ENCODE measurements around the gene EXOSC5. TPM values are rescaled to one million over a fixed set of nuclear protein-coding genes. Genes with fewer than 3 reads are reported as not detected.

EXOSC5 gene
- total and polyA plus RNA-seq, 2 of the 4 experiments (the other 2 are of a cell fraction): 19.0 to 25.2 TPM

DNA sequence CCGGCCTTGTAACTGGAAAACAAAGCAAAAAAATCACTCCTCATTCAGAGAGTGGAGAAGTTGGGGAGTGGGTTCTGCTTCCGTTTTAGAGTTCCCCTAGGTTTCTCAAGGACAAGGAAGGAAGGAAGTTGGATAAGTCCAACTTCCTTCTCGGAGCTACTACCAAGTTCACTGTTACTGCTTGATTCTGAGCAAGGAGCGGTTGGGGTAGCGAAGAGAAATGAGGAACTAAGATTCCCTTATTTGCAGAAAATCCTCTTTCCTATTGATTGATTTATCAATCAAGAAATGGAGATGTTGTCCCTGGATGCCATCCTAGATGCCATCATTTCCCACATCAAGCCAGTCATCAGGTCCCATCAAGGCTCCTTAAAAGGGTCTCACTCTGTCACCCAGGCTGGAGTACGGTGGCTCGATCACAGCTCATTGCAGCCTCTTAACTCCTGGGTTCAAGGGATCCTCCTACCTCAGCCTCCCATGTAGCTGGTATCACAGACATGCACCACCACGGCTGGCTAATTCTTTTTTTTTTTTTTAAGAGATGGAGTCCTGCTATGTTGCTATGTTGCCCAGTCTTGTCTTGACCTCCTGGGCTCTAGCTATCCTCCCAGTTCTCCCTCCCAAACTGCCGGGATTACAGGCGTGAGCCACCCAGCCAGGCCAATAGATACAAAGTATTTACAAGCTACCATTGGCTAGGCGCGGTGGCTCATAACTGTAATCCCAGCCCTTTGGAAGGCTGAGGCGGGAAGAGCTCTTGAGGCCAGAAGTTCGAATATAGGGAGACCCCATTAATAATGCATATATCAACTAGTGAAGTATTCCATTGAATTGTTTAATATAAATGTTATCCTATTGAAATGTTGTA is 32.4 kb downstream of the EXOSC5 start:
- Histone ChIP-seq H2AK5ac (ENCODE audit: low read depth, low read length) (peak overlapping the region; percentile 95), H3K4me3 (ENCODE audit: insufficient read depth, low read depth, low read length) (peak overlapping the region; percentile 58), H3K27ac (ENCODE audit: insufficient read depth, low read length) (peak overlapping the region; percentile 93), H2BK5ac (ENCODE audit: low read depth, low read length, poor library complexity, severe bottlenecking) (peak overlapping the region; percentile 88), H2AFZ (replicated peaks; ENCODE audit: low read length, poor library complexity) (peak overlapping the region; percentile 98), H3K9me3 (ENCODE audit: control insufficient read depth, insufficient read depth, low read length) (no peaks in the 10 kb centered on the region), H3K56ac (ENCODE audit: extremely low read depth, insufficient read depth, low read length) (peak overlapping the region; percentile 83), H3K9me1 (ENCODE audit: insufficient read depth, low read length) (peaks cover 13% of the 10 kb centered on the region), H2BK20ac (ENCODE audit: low read depth, low read length) (peak overlapping the region; percentile 75; the same call in 1 of the 2 replicates), H3K14ac (replicated peaks; ENCODE audit: low read depth, low read length) (peak overlapping the region; percentile 98), H4K91ac (ENCODE audit: insufficient read depth, low read depth, low read length) (peak overlapping the region; percentile 98), H3K27me3 (ENCODE audit: control insufficient read depth, insufficient read depth, low read length) (no peaks in the 10 kb centered on the region), H3K23ac (ENCODE audit: low read depth, low read length) (peak overlapping the region; percentile 88), H3K9ac (ENCODE audit: low read depth, low read length) (peak overlapping the region; percentile 84), H3K4me2 (ENCODE audit: low read depth, low read length) (peak overlapping the region; percentile 94), H3K4me1 (ENCODE audit: control insufficient read depth, insufficient read depth, low read length) (peaks cover 15% of the 10 kb centered on the region), H2AK9ac (replicated peaks; ENCODE audit: low read depth, low read length, poor library complexity) (peak overlapping the region; percentile 97), H2BK15ac (ENCODE audit: low read depth, low read length) (peak overlapping the region; percentile 86), H4K5ac (ENCODE audit: low read depth, low read length) (peak overlapping the region; percentile 97), H3K4ac (ENCODE audit: low read depth, low read length) (peak overlapping the region; percentile 97), H4K20me1 (ENCODE audit: insufficient read depth, low read length) (no peaks in the 10 kb centered on the region), H4K8ac (ENCODE audit: low read depth in 2 of 2, low read length in 2 of 2) (peak overlapping the region; percentile 97), H2BK120ac (ENCODE audit: low read depth, low read length) (peak overlapping the region; percentile 82), H3K18ac (ENCODE audit: low read depth, low read length) (peak overlapping the region; percentile 93), H3K79me1 (ENCODE audit: low read depth in 1 of 2, low read length in 2 of 2) (peaks cover 30 to 54% of the 10 kb centered on the region in 2 experiments), H3K36me3 (ENCODE audit: control insufficient read depth, insufficient read depth, low read length) (no peaks in the 10 kb centered on the region)
- ATAC-seq (ENCODE audit: low read depth): no peak
- no TSS peak for BruUV-seq (replicated peaks)
- in situ Hi-C loops (cut with MboI; ENCODE audit: low sequenced_read_pairs) (no loop called here), dilution Hi-C loops (cut with HindIII; ENCODE audit: low sequenced_read_pairs, unreplicated experiment) (no loop called here), intact Hi-C loops (cut with micrococcal nuclease) (no loop called here)
- POLR2A ChIA-PET (ENCODE audit: unreplicated experiment): interaction anchor here (0.6 to 1.3 kb wide), 2 partner anchors 12 to 759 kb away, joined by 4 to 5 read pairs; no protein-coding TSS in a partner anchor
- CTCF ChIA-PET: interaction anchor here (1.1 to 1.2 kb wide), 2 partner anchors 9 to 11 kb away, joined by 3 read pairs; partner anchors contain the start of gene TGFB1
- WGBS, 2 experiments (ENCODE audit: extremely low coverage in 2 of 2, insufficient read length in 1 of 2): no CpG with 5 or more reads among the region's 14 CpGs
- peak; percentile 15 for DNase-seq
- TF ChIP-seq RFX5 (IDR thresholded peaks at IDR 0.05; ENCODE audit: low read depth, low read length): no peak
- TF ChIP-seq FOS (IDR thresholded peaks at IDR 0.05; ENCODE audit: low read depth, low read length): no peak
- no peak for TF ChIP-seq SMC3 (IDR thresholded peaks at IDR 0.05; ENCODE audit: low read depth, low read length)
- TF ChIP-seq BHLHE40 (IDR thresholded peaks at IDR 0.05; ENCODE audit: low read depth, low read length): no peak
- TF ChIP-seq ELK1 (IDR thresholded peaks at IDR 0.05; ENCODE audit: borderline replicate concordance, low read depth, low read length): no peak
- no peak for TF ChIP-seq CHD1 (IDR thresholded peaks at IDR 0.05; ENCODE audit: low read depth, low read length)
- TF ChIP-seq MAFK (IDR thresholded peaks at IDR 0.05; ENCODE audit: low read depth, low read length): no peak
- TF ChIP-seq USF2 (IDR thresholded peaks at IDR 0.05; ENCODE audit: low read depth, low read length): no peak
- TF ChIP-seq MXI1 (IDR thresholded peaks at IDR 0.05; ENCODE audit: borderline replicate concordance, low read depth, low read length): no peak
- TF ChIP-seq RCOR1 (IDR thresholded peaks at IDR 0.05; ENCODE audit: insufficient replicate concordance, low read length): no peak
- TF ChIP-seq CTCF (conservative IDR thresholded peaks at IDR 0.05; ENCODE audit: low read depth, low read length): no peak
- no peak for TF ChIP-seq MAZ (IDR thresholded peaks at IDR 0.05; ENCODE audit: borderline replicate concordance, low read depth, low read length)
- TF ChIP-seq POLR2A (IDR thresholded peaks at IDR 0.05; ENCODE audit: low read depth, low read length): no peak
- TF ChIP-seq NFE2L2 (IDR thresholded peaks at IDR 0.05; ENCODE audit: low read depth, low read length): no peak
